Suppressor macrophage (primary cell): ENCODE data around the gene IQSEC3.
"Not testable (repeated sequence)": the region's sequence is repeated elsewhere in the genome, so short reads cannot be mapped to it uniquely, and the experiment has no call there.

Experiments used
- DNase-seq, 4 experiments: peaks; one replicate each; pipeline ENCODE4 v3.0.0-alpha.2; 2020 to 2022
- total RNA-seq, 17 experiments: gene quantifications; one replicate each; lab custom pipeline; 2026; ENCODE audit warnings: mixed read lengths in 6 of 17, inconsistent platforms in 3 of 17; lab: John Stamatoyannopoulos, UW

IQSEC3 gene
- 0 to 4.4 (median 0) reads per million in 17 experiments for total RNA-seq

- not testable (repeated sequence) for DNase-seq
Observed at GRCh38 chr12:66428-66781, at the start of gene IQSEC3. IQSEC3 (plus strand) TSS chr12:66767; CDS start chr12:66883, 116 bp downstream.

- not testable (repeated sequence) for DNase-seq
Observed at GRCh38 chr12:17370-18340, 48.9 kb upstream of the IQSEC3 start.

DNA sequence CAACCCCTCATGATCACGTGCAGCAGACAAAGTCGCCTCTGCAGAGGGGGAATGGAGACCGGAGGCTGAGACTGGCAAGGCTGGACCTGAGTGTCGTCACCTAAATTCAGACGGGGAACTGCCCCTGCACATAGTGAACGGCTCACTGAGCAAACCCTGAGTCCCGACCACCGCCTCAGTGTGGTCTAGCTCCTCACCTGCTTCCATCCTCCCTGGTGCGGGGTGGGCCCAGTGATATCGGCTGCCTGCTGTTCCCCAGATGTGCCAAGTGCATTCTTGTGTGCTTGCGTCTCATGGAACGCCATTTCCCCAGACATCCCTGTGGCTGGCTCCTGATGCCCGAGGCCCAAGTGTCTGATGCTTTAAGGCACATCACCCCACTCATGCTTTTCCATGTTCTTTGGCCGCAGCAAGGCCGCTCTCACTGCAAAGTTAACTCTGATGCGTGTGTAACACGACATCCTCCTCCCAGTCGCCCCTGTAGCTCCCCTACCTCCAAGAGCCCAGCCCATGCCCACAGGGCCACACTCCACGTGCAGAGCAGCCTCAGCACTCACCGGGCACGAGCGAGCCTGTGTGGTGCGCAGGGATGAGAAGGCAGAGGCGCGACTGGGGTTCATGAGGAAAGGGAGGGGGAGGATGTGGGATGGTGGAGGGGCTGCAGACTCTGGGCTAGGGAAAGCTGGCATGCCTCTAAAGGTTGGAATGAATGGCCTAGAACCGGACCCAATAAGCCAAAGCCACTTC, 47.6 kb upstream of the IQSEC3 start:
- DNase-seq: not testable (repeated sequence)

- DNase-seq: not testable (repeated sequence)
Observed at GRCh38 chr12:19906-20305, 46.7 kb upstream of the IQSEC3 start.

DNA sequence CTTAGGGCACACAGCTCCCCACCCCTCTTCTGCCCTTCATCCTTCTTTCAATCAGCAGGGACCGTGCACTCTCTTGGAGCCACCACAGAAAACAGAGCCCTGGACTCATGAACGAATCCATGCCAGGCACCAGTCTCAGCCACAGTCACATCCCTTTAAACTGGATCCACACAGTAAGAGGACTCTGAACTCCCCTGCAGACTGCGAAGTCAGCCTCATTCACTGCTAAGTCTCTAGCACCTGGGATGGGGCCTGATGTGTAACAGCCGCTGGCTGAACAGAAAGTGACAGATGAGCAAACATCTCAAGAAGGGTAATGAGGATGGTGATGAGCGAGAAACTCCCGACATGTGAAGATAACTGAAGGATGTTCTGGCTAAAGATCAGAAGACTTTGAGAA, 45.8 kb upstream of the IQSEC3 start:
- no peak for DNase-seq

- DNase-seq: peak; percentile 66 to 86 (median 76)
Observed at GRCh38 chr12:21301-22189, 45.0 kb upstream of the IQSEC3 start.

- DNase-seq: no peak
Observed at GRCh38 chr12:22190-22529, 44.4 kb upstream of the IQSEC3 start.

- DNase-seq: peak in 3 of 4 experiments; percentile 10 to 30 (median 20)
Observed at GRCh38 chr12:22530-23201, 43.9 kb upstream of the IQSEC3 start.

DNA sequence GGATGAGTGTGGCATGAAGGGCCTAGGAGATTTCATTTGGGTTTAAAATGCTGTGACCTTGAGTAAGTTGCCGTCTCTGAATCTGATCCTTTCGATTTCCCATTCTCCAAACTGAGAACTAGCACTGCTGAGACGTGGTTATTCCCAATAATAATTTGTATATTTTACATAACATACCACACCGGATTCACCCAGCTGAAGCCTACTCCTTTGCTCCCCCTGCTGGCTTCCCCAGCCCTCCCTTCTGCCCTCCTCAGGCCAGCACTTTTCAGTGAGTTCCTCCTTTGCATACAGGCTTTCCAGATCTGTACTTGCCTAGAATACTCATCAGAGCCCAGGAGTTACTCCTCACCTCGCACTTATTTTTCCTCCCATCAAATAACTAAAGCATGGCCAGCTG, 38.7 kb upstream of the IQSEC3 start:
- not testable (repeated sequence) for DNase-seq

DNA sequence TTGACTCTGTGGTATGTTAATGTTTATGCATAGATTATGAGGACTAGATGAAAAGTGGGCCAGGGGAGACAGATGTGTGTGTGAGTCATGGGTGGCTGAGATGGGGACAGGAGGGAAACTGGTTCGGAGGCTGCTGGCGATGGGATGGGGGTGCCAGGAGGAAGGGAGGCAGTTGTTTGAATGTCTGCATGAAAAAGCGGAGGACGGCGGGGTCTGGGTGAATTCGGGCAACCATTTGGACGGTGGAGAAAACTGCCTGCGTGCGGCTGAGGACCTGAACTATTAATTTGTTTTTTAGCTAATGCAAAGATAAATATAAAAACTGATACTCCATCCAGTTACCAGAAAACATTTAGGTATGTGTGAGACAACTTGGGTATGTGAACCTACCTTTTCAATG, 27.8 kb upstream of the IQSEC3 start:
- DNase-seq: not testable (repeated sequence)

DNA sequence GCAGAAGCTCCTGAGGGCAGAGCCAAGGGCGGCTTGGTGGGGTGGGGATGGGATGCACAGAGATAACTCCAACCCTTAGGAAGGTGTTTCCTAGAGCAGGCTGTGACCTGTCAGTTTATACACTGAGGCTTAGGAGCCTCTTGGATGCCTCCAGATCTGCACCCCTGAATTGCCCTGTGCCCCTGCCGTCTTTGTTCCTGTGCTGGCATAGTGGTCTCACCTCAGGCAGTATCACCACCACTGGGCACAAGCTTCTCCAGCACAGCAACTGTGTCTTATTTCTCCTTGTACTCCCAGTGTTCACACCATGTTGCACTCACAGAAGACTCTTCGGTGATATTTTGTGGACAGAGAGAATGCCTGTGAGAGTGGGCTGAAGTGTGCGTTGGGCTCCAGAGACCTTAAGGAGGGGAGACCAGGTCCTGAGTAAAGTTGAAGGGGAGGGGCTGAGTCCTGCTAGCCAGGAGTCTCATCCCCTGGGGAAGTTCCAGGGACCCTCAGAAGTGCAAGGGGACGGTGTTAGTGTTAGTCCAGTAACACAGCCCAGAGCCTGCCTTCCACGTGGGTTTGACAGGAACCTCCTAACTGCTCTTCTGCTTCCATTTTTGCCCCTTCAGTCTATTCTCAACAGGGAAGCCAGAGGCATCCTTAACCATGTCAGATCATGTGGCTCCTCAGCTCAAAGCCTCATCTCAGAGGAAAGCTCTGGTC, 26.9 kb upstream of the IQSEC3 start:
- DNase-seq: not testable (repeated sequence)

DNA sequence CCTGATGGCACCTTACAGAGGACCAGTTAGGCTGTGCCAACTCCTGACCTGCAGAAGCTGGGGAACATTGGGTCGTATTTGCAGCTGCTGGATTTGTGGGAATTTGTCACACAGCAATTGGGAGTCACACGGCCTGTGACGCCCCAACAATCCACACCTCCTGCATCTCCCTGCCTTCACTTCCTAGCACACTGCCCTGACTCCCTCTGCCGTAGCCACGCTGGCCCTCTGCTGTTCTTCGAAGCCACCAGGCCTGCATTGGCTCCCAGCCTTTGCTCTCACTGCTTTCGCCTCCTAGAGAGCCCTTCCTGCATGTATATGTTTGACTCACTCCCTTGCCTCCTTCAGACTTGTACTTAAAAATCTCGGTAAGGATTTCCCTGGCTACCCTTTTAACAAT, 22.2 kb upstream of the IQSEC3 start:
- DNase-seq: not testable (repeated sequence)

GRCh38 chr12:45235-45990, 21.2 kb upstream of the IQSEC3 start:
- peak in 1 of 4 experiments; percentile 1 for DNase-seq

DNA sequence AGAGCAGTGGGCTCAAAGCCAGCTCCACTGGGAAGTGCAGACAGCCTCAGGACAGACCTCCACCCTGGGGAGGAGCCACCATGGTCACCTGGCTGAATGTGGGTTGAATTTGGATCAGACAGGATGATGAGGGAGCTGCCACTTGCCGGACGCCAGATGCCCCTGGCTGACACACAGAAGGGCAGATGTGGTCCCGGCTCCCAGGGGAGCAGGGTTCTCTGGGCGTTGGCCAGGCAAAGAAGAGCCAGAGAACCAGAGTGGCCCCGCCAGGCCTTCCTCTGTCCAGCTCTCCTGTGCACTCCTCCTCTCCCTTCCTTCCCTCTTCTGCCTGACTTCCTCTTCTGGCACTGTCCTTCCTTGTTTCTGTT, 20.6 kb upstream of the IQSEC3 start:
- peak in 3 of 4 experiments; percentile 32 to 50 (median 46) for DNase-seq

DNA sequence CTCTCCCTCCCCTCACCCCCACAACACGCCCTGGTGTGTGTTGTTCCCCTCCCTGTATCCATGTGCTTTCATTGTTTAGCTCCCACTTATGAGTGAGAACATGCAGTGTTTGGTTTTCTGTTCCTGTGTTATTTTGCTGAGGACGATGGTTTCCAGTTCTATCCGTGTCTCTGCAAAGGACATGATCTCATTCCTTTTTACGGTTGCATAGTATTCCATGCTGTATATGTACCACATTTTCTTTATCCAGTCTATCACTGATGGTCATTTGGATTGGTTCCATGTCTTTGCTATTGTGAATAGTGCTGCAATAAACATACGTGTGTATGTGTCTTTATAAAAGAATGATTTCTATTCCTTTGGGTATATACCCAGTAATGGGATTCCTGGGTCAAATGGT, 20.0 kb upstream of the IQSEC3 start:
- not testable (repeated sequence) for DNase-seq

GRCh38 chr12:47699-48226, 18.8 kb upstream of the IQSEC3 start:
- DNase-seq: not testable (repeated sequence)

DNA sequence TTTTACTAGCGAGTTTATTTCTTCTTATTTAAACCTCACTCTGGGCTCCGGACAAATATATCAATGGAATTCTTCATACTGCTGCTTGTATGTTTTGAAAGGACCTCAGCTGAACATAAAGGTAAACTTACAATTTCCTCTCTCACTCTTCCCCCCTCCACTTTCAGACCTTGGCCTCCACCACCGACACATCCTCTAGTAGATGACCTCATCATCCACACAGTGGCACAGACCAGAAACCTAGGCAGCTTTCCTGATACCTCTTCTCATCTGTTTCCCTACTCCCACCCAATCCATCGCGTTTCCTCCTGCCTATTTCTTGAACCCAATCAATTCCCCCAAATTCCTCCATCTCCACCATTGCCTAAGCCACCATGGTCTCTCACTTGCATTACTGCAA, 17.4 kb upstream of the IQSEC3 start:
- not testable (repeated sequence) for DNase-seq

GRCh38 chr12:51087-51486, 15.5 kb upstream of the IQSEC3 start:
- not testable (repeated sequence) for DNase-seq

GRCh38 chr12:51962-52361, 14.6 kb upstream of the IQSEC3 start:
- DNase-seq: not testable (repeated sequence)
